ENCODE measurements around the gene CAPN2. TPM values are rescaled to one million over a fixed set of nuclear protein-coding genes. Genes with fewer than 3 reads are reported as not detected.
A peak's percentile ranks its signal among the peaks of the same experiment; 100 is the strongest.

CAPN2 gene
- total RNA-seq, 2 experiments from 2014 or later: 31.1 to 33.1 TPM

DNA sequence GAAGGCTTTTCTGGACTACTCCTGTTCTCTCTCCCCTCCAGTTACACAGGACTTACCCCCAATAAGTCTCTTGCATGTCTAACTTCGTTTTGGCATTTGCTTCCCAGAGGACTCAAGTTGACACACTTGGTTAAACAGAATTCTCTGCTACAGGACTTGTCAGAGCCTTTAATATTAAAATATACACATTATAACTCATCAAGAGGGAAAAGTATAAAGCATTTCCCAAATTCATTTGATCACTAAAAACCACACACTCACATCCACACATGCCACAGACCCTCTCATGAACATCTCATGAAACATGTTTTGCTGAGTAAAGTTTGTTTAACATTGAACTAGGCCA is 8.7 kb upstream of the CAPN2 start:
- Mint-ChIP-seq H3K27me3 (peaks cover 4% of the 10 kb centered on the region), H3K27ac (peak overlapping the region; percentile 11), H3K4me1 (peaks cover 49% of the 10 kb centered on the region), H3K4me3 (no peak overlapping the region), H3K9me3 (ENCODE audit: low read depth) (no peaks in the 10 kb centered on the region), H3K36me3 (ENCODE audit: low read depth) (no peaks in the 10 kb centered on the region)
- no peak for ATAC-seq
- intact Hi-C loops (cut with DNase I, micrococcal nuclease): loop anchor here (1.0 to 5.0 kb wide), 6 partner anchors 23 to 1724 kb away; partner anchors contain the start of genes LBR (in 1 of the 2) and TP53BP2 (in 1 of the 2)
- CTCF ChIA-PET: interaction anchor here (2.2 kb wide), 1 partner anchor 9 kb away, joined by 5 read pairs; the partner anchor contains the start of gene CAPN2
- DNase-seq: no peak
- POLR2A ChIA-PET: no interaction called here

GRCh38 chr1:223704921-223705878 is 7.1 kb upstream of the CAPN2 start:
- Mint-ChIP-seq H3K9me3 (ENCODE audit: low read depth) (no peaks in the 10 kb centered on the region), H3K4me3 (no peak overlapping the region), H3K36me3 (ENCODE audit: low read depth) (no peaks in the 10 kb centered on the region), H3K4me1 (peaks cover 47% of the 10 kb centered on the region), H3K27ac (no peak overlapping the region), H3K27me3 (no peaks in the 10 kb centered on the region)
- ChIA-PET CTCF (interaction anchor here (0.6 to 0.9 kb wide), 3 partner anchors 15 to 96 kb away, joined by 3 read pairs; no protein-coding TSS in a partner anchor), POLR2A (interaction anchor here (0.5 kb wide), 1 partner anchor 770 kb away, joined by 5 read pairs; no protein-coding TSS in a partner anchor)
- intact Hi-C loops (cut with DNase I, micrococcal nuclease): loop anchor here (5.0 kb wide), 4 partner anchors 127 to 1722 kb away; partner anchors contain the start of genes LBR (in 1 of the 2) and TP53BP2 (in 1 of the 2)
- DNase-seq (no peak), ATAC-seq (no peak)

- DNase-seq: no peak
- H3K36me3 Mint-ChIP-seq (ENCODE audit: low read depth): no peaks in the 10 kb centered on the region
- POLR2A ChIA-PET: no interaction called here
- CTCF ChIA-PET: interaction anchor here (0.6 to 3.5 kb wide), 7 partner anchors 7 to 137 kb away, joined by 3 to 22 read pairs (median 3); no protein-coding TSS in a partner anchor
- intact Hi-C loops (cut with DNase I, micrococcal nuclease): no loop called here
- H3K9me3 Mint-ChIP-seq (ENCODE audit: low read depth): no peaks in the 10 kb centered on the region
- no peak overlapping the region for H3K4me3 Mint-ChIP-seq
- no peak overlapping the region for H3K27ac Mint-ChIP-seq
- H3K27me3 Mint-ChIP-seq: no peaks in the 10 kb centered on the region
- peaks cover 43% of the 10 kb centered on the region for H3K4me1 Mint-ChIP-seq
- no peak for ATAC-seq
Measured at GRCh38 chr1:223706077-223706973, 6.0 kb upstream of the CAPN2 start.

DNA sequence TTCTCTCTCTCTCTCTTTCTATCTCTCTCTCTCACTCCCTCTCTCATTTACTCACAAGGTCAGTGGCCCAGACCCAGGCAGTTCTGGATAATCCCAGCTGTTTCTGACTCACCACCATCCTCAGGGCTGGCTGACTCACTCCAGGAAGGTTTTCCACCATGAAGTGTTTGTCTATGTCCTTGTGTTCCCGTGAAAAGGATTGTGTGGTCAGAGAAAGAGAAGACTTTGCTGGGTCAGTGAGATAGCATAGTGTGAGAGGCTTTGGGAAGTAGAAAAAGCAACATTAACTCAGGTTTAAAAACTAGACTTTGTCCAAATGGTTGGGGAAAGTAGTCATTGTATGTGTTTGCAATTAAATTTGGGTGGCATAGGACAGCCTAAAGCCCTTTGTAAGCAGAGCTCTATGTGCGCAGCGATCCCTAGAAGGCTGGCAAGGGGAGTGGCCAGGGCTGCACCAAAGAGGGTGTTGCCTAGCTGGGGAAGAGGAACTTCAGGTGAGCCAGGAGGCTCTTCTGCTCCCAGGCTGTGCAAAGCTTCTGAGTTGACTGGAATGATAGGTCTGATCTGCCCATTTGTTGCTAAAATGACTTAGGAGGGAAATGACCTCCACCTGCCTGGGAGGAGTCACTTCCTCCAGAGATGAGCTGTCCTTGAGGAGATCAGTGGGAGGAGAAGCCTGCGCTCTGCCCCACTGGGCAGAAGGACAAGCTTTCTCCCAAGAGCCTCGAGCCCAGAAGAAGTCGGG is 4.9 kb upstream of the CAPN2 start:
- DNase-seq (peak; percentile 49), ATAC-seq (peak; percentile 50)
- H3K4me3 Mint-ChIP-seq: no peak overlapping the region
- no peaks in the 10 kb centered on the region for H3K27me3 Mint-ChIP-seq
- H3K36me3 Mint-ChIP-seq (ENCODE audit: low read depth): no peaks in the 10 kb centered on the region
- ChIA-PET CTCF (interaction anchor here (1.0 to 3.5 kb wide), 4 partner anchors 8 to 138 kb away, joined by 3 to 22 read pairs (median 7); no protein-coding TSS in a partner anchor), POLR2A (no interaction called here)
- no peaks in the 10 kb centered on the region for H3K9me3 Mint-ChIP-seq (ENCODE audit: low read depth)
- peaks cover 39% of the 10 kb centered on the region for H3K4me1 Mint-ChIP-seq
- H3K27ac Mint-ChIP-seq: no peak overlapping the region
- intact Hi-C loops (cut with DNase I, micrococcal nuclease): no loop called here

DNA sequence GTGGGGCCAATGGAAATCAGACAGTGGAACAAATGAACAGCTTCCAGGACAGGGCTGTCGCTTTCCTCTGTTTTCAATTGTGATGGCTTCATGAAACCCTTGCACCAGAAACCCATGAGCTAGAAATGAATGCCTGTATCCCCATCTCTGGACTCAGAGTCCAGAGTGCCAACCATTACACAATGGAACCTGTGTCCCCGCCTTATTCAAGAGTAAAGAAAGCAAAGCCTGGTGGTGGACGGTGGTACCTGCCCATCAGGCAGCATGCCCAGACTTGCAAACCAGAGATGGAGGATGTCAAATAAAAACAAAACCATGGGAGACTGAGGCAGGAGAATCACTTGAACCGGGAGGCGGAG is 4.4 kb upstream of the CAPN2 start:
- Mint-ChIP-seq H3K27me3 (no peaks in the 10 kb centered on the region), H3K4me3 (no peak overlapping the region), H3K36me3 (ENCODE audit: low read depth) (no peaks in the 10 kb centered on the region), H3K4me1 (peaks cover 35% of the 10 kb centered on the region), H3K9me3 (ENCODE audit: low read depth) (no peaks in the 10 kb centered on the region), H3K27ac (no peak overlapping the region)
- CTCF ChIA-PET: interaction anchor here (1.0 to 3.5 kb wide), 4 partner anchors 9 to 137 kb away, joined by 3 to 22 read pairs (median 7); no protein-coding TSS in a partner anchor
- no peak for DNase-seq
- no peak for ATAC-seq
- intact Hi-C loops (cut with DNase I, micrococcal nuclease): no loop called here
- POLR2A ChIA-PET: no interaction called here

GRCh38 chr1:223708651-223709268 is 3.6 kb upstream of the CAPN2 start:
- peak overlapping the region; percentile 20 for H3K27ac Mint-ChIP-seq
- intact Hi-C loops (cut with DNase I, micrococcal nuclease): no loop called here
- H3K36me3 Mint-ChIP-seq (ENCODE audit: low read depth): no peaks in the 10 kb centered on the region
- DNase-seq (no peak), ATAC-seq (no peak)
- no peaks in the 10 kb centered on the region for H3K27me3 Mint-ChIP-seq
- H3K4me3 Mint-ChIP-seq: no peak overlapping the region
- peaks cover 34% of the 10 kb centered on the region for H3K4me1 Mint-ChIP-seq
- no peaks in the 10 kb centered on the region for H3K9me3 Mint-ChIP-seq (ENCODE audit: low read depth)
- ChIA-PET CTCF (interaction anchor here (0.8 to 3.5 kb wide), 4 partner anchors 10 to 360 kb away, joined by 3 to 22 read pairs (median 7); no protein-coding TSS in a partner anchor), POLR2A (no interaction called here)

DNA sequence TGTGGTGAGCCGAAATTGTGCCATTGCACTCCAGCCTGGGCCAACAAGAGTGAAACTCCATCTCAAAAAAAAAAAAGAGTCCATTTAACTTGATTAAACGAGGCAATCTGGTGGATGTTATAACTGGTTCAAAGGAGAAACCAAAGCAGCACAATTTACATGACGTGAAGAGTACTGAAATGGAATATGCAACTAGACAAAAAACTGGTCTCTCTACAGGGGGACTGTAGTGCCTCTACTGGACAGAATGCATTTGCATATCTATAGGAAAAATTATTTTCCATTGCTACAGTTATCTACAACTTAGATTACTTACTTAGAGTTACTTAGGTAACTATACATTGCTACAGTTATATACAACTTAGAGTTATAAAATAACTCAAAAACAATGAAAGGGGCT is 2.7 kb upstream of the CAPN2 start:
- no peak for ATAC-seq
- intact Hi-C loops (cut with DNase I, micrococcal nuclease): no loop called here
- peaks cover 40% of the 10 kb centered on the region for H3K4me1 Mint-ChIP-seq
- no peaks in the 10 kb centered on the region for H3K9me3 Mint-ChIP-seq (ENCODE audit: low read depth)
- CTCF ChIA-PET: interaction anchor here (0.8 to 3.5 kb wide), 4 partner anchors 11 to 361 kb away, joined by 3 to 22 read pairs (median 7); no protein-coding TSS in a partner anchor
- no peak overlapping the region for H3K4me3 Mint-ChIP-seq
- POLR2A ChIA-PET: no interaction called here
- DNase-seq: no peak
- no peaks in the 10 kb centered on the region for H3K36me3 Mint-ChIP-seq (ENCODE audit: low read depth)
- no peaks in the 10 kb centered on the region for H3K27me3 Mint-ChIP-seq
- H3K27ac Mint-ChIP-seq: no peak overlapping the region

- Mint-ChIP-seq H3K4me3 (no peak overlapping the region), H3K36me3 (ENCODE audit: low read depth) (no peaks in the 10 kb centered on the region), H3K27ac (no peak overlapping the region), H3K27me3 (no peaks in the 10 kb centered on the region), H3K9me3 (ENCODE audit: low read depth) (no peaks in the 10 kb centered on the region), H3K4me1 (peaks cover 49% of the 10 kb centered on the region)
- ATAC-seq (no peak), DNase-seq (no peak)
- POLR2A ChIA-PET: no interaction called here
- CTCF ChIA-PET: interaction anchor here (0.6 to 1.7 kb wide), 5 partner anchors 12 to 41 kb away, joined by 3 to 9 read pairs (median 3); no protein-coding TSS in a partner anchor
- intact Hi-C loops (cut with DNase I, micrococcal nuclease): loop anchor here (5.0 to 10.0 kb wide), 4 partner anchors 37 to 787 kb away; partner anchors contain the start of genes DEGS1 (in 1 of the 2) and WDR26 (in 1 of the 2)
Measured at GRCh38 chr1:223710179-223711133, 1.9 kb upstream of the CAPN2 start.

DNA sequence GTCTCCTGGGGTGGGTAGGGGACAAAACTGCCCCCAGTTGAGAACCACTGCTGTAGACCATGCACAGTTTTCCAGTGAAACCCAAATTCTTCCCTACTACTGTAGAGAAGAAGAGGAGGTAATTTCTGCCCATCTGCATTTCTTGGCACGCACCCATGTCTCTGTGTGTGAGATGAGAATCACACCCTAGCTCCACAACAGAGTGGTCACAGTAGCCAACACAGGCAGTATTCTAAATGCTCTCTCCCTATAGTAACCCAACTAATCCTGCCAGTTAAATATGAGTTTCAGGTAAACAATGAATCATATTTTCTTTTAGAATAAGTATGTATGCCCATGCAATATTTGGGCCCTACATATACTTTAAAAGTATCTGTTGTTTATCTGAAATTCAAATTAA is 1.2 kb upstream of the CAPN2 start:
- intact Hi-C loops (cut with DNase I, micrococcal nuclease): loop anchor here (5.0 to 10.0 kb wide), 4 partner anchors 36 to 786 kb away; partner anchors contain the start of genes DEGS1 (in 1 of the 2) and WDR26 (in 1 of the 2)
- no peak overlapping the region for H3K4me3 Mint-ChIP-seq

More for the DNA sequence above, 1.2 kb upstream of the CAPN2 start:
- no peaks in the 10 kb centered on the region for H3K27me3 Mint-ChIP-seq
- ATAC-seq (no peak), DNase-seq (no peak)
- H3K36me3 Mint-ChIP-seq (ENCODE audit: low read depth): no peaks in the 10 kb centered on the region
- ChIA-PET POLR2A (no interaction called here), CTCF (interaction anchor here (0.9 to 1.9 kb wide), 5 partner anchors 9 to 41 kb away, joined by 3 to 9 read pairs (median 5); no protein-coding TSS in a partner anchor)
- no peaks in the 10 kb centered on the region for H3K9me3 Mint-ChIP-seq (ENCODE audit: low read depth)
- peaks cover 56% of the 10 kb centered on the region for H3K4me1 Mint-ChIP-seq
- no peak overlapping the region for H3K27ac Mint-ChIP-seq

All from activated CD4-positive, alpha-beta T cell treated with anti-CD3 and anti-CD28 coated beads for 36 hours (primary cell).